GM19467 (cell line): Measurements from ENCODE around the gene OR2T10.
A peak's percentile ranks its signal among the peaks of the same experiment; 100 is the strongest.
"Not testable (repeated sequence)": the region's sequence is repeated elsewhere in the genome, so short reads cannot be mapped to it uniquely, and the experiment has no call there.

Source experiments
- ATAC-seq: cut with Tn5 transposase; IDR thresholded peaks from one replicate; pipeline ENCODE4 v1.9.1; 2021; ENCODE audit warnings: mild to moderate bottlenecking, moderate library complexity; ENCODE audit not compliant: unreplicated experiment

Gene OR2T10, protein sequence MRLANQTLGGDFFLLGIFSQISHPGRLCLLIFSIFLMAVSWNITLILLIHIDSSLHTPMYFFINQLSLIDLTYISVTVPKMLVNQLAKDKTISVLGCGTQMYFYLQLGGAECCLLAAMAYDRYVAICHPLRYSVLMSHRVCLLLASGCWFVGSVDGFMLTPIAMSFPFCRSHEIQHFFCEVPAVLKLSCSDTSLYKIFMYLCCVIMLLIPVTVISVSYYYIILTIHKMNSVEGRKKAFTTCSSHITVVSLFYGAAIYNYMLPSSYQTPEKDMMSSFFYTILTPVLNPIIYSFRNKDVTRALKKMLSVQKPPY

DNA sequence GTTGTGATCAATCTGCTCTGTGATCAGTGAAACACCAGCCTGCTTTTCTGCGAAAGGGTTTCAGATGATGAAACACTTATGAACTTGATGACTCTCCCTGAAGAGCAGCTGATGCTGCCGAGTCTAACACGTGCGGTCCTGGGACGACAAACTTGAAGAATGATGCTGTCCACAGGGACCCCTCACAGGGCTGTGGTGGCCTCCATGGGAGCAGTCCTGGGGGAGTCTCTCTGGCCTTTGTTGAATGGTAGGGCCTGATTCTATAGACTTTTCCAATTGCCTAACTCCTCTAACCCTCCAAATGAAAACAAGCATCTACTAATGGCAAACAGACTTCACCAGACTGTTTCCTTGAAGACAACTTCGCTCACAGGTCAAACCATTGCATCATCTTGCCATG is at the start of gene OR2T10:
TSS of gene OR2T10 (minus strand) at position 112 of the 400 bp plus-strand sequence. CDS start 3,932 bp downstream, outside the sequence.
- no peak for ATAC-seq

DNA sequence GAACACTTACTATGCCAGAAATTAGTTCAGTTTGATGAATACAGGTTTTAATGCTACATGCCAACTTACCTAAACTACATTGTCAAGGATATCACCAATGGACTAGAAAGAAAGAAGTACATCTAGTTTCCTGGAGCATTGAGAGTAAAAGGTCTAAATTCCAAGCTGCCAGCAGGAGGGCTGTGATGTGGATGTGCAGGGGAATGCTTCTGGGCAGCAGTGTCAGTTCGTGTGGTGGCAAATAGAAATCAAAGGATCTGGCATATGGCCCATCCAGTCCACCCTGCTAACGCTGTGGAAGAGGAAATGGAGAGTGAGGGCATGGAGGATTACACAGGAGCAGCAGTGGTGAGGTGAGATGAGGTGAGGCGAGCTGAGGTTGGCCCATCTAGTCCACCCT is 47.7 kb upstream of the OR2T10 start, which contains the start of gene OR2T35:
TSS of gene OR2T35 (minus strand) at position 101 of the 400 bp plus-strand sequence. CDS start 6,020 bp downstream, outside the sequence.
- not testable (repeated sequence) for ATAC-seq

DNA sequence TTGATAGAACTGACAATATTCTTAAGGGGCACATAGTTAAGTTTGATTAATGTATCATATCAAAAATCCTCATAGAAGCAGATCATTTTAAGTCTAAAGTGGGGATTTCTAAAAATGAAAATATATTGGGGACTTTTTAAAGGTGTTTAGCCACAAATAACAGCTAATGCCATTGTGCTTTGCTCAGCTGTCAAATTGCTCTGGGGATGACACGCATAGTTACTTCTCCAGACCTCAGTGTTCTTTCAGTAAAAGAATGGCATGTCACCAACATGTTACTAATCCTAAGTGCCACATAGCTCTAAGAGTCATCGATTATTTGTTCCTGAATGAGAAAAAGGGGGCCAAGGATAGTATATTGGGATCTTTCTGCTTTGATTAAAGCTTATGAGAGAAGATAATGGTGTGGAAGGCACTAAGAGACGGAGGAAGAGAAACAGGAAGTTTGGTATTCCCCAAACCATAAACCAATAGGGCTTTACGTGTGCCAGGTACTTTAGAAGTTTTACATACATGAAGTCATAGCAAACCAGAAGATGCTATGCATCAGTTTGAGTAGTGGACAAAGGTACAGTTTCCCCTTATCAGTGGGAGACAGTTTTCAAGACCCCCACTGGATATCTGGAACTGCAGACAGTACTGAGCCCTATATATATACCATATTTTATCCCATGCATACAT is 45.6 kb upstream of the OR2T10 start:
- ATAC-seq = peak; percentile 48

DNA sequence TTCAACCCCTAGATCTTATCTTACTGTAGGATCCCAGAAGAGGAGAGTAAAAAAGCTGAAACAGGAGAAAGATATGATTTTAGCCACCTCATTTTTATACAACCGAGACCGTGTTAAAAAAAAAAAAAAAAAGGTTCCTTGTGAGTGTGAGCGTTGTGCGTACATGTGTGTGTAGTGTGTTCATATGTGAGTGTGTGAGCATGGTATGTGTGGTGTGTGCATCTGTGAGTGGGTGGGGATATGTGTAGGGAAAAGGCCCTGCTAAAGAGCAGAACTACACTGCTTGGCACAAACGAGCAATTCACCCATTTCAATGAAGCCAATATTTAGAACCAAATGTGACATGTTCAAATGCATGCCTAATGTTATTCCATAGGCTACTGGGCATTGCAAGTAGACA is 44.1 kb upstream of the OR2T10 start:
- ATAC-seq = peak; percentile 15

DNA sequence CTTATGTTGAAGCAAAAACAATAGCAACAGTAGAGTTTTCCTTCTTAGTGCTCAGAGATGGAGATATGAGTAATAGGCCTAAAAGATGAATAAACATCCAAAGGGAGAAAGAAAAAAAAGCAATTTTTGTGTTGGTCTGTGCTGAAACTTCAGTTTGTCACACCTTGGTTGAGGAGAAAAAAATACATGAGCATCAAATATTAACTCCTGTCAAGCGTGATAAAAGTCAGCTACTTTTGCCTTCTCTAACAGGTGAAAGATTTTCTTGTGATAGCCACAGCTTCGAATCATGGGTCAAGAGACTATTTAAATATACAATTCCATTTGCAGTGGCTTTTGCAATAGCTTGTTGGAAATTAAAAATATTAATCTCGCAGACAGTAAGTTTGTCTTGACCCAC is 43.4 kb upstream of the OR2T10 start:
- peak; percentile 40 for ATAC-seq

DNA sequence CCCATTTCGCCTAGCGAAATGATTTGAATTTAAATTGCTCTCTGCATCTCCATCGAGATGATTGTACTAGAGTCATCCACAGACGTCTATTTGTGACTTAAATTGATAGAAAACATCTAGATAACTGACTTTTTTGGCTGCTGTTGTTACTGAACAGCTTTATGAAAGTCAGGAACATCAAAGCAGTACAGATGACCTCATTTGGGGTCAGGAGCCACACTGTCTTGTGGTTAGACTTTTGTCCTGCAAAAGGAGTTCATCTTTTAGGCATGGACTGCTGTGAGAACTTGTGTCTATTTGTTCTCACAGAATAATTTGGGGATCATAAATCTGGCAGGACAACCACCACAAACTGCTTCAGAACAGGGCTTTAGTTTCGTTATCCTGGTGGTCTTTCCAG is 42.2 kb upstream of the OR2T10 start:
- ATAC-seq = peak; percentile 32

DNA sequence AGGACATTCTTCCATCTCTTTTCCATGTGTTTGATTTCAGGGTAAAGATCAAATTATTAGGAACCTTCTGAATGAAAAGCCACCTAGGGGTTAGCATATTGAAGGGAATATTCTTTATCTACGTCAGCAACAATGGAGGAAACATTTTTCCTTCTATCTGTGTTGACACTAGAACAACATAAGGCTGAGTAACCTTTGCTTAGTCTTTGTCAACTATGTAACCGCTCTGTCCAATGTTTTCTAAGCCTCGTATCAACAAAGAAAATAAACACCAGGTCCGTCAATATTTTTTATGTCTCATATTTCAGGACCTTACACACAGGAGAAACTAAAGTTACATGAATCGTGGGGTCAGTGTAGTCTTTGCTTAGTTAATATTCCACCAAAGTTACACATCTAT is 39.1 kb upstream of the OR2T10 start:
- ATAC-seq = not testable (repeated sequence)

DNA sequence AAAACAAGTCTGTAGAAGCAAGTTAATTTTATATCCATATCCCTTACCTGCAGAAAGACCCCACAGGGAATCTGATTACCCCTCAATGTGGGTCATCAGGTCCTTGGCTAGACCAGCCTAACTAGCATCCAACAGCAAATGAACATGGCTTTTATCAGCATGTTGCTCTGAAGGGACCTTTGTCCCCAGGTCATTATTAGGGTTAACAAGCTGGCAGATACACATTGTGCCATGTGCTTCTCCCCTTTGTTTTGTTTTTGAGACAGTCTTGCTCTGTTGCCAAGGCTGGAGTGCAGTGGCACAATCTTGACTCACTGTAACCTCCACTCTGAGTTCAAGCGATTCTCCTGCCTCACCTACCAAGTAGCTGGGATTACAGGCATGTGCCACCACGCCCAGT is 37.5 kb upstream of the OR2T10 start, which contains the start of gene OR2T11:
TSS of gene OR2T11 (minus strand) at position 101 of the 400 bp plus-strand sequence. CDS start 7,963 bp downstream, outside the sequence.
- not testable (repeated sequence) for ATAC-seq

DNA sequence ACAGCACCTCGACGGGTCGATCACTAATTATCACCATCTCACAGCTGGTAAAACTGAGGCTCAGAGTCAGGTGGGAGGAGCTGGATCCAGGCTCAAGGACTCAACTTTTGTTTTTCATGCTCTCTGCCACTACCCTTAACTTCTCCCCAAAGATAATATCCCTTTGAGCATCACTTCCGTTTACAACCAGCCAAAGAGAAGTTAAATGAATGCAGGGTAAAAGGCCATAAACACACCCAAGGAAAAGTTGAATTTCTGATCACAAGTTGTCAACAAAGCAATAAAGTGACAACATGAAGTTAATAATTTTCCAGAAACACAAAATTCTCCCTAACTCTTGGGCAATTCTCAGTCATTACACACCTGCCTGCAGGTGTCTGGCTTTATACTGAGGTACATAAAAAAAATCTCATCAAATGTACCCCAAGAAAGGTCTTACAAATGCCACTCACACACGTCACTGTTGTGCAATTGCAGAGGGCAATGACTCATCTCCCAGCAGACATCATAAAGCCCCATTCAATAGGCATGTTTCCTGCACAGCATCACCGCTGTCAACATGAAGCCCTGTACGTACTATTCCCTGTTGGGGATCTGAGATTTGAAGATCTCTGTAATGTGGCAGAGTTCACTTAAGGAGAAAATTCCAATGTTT is 34.0 kb upstream of the OR2T10 start:
- no peak for ATAC-seq

DNA sequence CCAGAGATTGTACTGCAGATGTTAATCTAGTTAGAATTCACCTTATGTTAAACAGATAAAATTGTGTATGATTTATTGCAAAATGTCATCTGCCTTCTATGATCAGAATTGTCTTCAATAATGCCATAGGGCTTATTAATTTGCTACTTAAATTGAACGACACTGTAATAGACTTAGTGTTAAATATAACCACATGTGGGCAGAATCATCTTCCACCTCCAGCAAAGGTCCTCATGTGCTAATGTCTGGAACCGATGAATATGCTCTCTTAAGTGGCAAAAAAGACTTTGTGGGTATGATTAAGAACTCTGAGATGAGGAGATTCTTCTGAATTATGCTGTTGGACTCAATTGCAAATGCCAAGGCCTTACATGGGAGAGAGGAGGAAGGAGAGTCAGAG is 33.1 kb upstream of the OR2T10 start:
- ATAC-seq = no peak

DNA sequence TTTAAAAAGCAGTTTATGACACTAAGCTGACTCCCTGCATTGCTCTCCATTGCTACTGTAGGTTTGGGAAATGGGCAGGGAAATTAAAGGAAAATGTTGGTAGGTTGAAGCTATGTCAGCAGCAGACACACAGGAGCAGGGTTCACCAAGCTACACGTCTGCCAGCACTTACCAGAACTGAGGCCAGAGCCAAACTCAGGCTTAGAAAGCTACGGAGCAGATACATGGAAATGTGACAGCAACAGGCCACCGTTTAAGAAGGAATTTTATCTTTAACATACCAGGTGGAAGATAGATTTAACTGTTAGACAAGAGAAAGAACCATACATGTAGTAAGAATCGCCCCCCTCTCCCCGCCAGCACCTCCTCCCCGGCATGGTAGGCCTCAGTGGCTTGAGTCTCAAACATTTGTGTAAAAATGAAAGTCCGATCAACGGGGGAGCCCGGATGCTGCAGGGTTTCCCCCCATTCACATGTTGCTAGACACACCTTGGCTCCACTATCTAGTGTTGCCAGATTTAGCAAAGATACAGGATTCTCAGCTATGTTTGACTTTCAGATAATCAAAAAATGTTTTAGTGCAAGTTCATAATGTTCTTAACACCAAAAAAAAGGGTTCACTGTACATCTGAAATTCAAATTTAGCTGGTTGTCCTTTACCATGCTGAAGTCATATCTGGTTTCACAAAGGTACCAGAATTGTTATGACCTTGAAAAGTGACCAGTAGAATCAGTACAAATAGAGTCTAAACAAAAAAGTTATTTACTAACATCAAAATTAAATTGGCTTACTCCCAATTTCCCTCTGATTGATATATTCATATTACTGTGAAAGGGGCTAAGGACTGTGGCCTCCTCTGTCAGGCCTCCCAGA is 30.7 kb upstream of the OR2T10 start:
- ATAC-seq = peak; percentile 90

DNA sequence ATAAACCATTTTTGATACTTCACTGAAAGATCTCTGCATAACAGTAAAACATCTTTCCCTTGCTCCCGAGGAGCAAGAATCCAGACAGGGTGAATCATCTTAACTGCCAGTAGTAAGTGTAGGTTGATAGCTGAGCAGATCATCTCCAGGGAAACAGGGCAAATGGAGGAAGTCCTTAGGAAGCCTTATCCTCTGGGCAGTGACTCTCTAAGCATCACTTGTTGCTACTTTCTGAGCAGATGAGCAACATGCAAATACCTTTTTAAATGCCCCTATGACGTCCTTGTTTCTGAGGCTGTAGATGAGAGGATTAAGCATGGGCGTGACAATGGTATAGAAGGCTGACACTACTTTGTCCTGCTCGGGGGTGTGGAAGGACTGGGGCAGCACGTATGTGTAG is 28.5 kb upstream of the OR2T10 start:
- no peak for ATAC-seq

DNA sequence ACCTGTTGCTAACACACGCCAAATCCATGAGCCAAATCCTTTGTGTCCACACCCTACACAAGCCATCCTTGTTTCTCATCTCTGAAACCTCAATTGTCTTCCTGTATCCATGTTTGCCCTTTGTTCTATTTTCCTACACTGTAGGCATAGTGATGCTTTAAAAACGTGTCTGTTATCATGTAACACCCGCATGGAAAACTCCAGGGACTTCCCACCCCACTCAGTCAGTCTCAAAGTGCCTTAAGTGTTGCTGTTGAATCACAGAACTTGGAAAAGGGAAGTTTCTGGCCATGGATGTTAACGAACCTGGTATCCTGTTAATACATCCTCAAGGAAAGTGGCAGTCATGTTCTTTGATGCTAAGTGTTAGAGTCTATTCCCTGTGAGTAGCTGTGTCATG is 27.7 kb upstream of the OR2T10 start:
- ATAC-seq = no peak

DNA sequence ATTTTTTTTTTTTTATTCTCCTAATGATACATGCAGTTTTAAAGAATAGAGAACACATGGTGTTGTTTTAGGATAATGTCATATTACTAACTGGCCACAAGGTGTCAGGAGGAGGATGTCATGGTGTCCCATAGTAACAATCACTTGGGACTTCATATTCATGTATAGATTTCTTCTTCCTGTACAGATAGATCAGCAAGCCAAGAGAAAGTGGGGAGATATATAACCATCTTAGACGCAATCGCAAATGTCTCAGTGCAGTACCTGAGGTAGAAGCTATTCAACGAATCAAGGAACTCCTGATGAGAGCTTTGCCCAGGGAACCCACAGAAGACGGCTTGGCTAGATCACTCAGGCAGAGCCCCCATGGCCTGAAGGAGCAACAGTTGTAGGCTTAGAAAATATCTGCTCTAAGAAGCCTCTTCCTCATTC is 25.1 kb upstream of the OR2T10 start:
- ATAC-seq = peak; percentile 91

DNA sequence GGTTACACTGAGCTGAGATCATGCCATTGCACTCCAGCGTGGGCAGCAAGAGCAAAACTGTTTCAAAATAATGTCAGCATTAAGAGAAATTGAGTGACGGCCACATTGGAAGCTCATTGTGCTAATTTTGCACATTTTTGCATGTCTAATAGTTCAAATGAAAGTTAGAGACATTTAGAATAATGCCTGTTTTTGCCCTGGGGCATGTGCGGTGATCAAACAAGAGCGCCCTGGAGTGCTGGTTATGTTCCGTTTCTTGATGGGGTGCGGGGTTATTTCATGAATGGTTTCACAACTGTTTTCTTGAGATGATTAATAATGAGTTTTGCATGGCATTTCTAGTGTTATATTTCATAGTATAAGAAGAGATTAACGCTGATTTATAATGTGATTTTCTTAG is 24.3 kb upstream of the OR2T10 start:
- ATAC-seq = no peak

DNA sequence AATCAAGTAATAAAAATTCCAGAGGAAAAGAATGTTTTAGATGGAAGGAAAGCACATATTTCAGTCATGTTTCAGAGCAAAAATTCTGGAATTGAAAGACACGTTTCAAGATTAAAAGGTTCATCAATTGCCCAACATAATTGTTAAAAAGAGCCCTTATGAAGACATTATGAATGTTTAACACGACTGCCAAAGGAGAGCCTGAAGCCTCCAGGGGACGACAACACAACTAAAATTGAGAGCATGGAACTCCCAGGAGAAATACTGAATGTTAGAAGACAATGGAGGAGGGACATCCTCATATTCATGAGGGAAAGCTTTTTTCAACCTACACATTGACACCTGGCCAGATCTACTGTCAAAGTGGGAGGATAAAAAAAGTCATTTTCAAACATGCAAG is 21.4 kb upstream of the OR2T10 start:
- no peak for ATAC-seq

DNA sequence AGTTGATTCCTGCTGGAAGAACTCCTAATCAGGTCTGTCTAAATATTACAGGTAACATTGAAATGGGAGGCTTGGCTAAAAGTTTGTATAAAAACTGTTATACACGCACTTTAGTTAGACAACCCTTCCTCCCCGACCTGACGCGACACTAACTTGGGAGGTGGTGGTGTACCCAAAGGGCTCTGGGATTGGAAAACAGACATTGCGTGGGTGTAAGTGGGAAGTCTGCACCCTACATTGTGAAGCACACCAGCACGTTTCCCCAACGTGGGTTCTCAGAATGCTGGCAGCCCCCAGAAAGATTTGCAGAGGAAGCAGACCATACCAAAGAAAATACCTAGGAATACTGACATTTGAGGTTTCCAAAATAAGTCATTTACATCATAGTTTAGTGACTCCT is 20.6 kb upstream of the OR2T10 start:
- no peak for ATAC-seq

DNA sequence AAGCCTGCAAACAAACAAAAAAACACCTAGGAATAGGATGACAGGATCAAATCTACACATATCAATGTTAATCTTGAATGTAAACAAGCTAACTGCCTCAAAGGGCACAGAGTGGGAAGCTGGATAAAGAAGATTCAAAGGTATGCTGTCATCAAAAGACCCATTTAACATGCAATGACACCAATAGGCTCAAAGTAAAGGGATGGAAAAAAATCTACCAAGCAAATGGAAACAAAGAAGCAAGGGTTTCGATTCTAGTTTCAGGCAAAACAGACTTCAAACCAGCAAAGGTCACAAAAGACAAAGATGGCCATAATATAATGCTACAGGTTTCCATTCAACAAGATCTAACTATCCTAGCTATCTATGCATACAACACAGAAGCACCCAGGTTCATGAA is 16.2 kb upstream of the OR2T10 start:
- ATAC-seq = no peak

DNA sequence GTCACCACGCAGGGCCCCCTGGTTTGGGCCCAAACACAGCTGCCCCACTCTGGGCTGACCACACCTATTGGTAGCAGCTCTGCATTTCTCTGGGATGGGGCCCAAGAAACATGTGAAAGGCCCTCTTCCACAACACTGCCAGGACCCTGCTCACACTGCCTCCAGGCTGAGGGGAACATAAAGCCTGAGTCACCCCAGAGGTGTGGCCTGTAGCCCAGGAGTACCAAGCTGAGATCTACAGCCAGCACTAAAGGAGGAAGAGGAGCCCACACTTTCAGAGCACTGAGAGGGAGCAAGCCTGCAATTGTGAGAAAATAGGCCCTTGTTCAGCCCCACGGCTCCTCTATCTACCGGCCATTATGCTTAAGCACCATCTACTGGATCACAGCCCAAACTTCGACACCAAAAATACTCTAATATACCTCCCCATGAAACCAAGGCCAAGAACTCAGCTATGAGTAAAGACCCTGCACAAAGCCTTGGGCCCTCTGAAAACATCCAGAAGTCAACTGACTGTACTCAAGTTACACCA is 14.4 kb upstream of the OR2T10 start:
- no peak for ATAC-seq

DNA sequence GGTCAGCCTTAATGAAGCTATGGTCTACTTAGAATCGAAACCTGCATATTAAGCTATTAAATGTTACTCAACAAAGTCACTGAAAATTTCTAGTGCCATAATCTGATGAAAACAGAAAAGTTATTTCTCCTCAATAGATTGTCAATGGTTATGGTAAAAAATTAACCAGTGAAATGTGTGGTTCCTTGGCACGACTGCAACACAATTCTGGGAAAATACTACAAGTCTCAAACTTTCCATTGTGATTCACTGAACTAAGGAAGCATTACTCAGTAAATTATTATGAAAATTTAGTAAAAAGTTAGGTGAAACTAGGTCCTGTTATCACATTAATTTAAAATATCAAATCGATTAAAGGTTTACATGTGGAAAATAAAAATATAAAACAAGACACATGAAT is 12.8 kb upstream of the OR2T10 start:
- no peak for ATAC-seq
